Head of caudate nucleus (tissue), 42 donors: Measurements from ENCODE around the gene TBC1D17.

Experiments
- DNase-seq, 42 donors: peaks; one replicate each; pipeline versions ENCODE4 v3.0.0 to v3.0.0-alpha.2; 2020 to 2021; ENCODE audit warnings: mixed read lengths in 7 of 42
- intact Hi-C: fragments of 100-400 bp; cut with DNase I; formaldehyde crosslinking; loops from one replicate; pipeline ENCODE4 v1.15.0; 2022

Gene TBC1D17

GRCh38 chr19:49858088-49858985 is 19.2 kb upstream of the TBC1D17 start:
- peak in 32 of 42 donors; percentile 21 to 76 (median 58) for DNase-seq
- intact Hi-C loops: no loop called here

GRCh38 chr19:49859682-49860335 is 17.7 kb upstream of the TBC1D17 start:
- intact Hi-C loops: no loop called here
- DNase-seq: peak in 1 of 42 donors; percentile 1

GRCh38 chr19:49860336-49861102 is 17.0 kb upstream of the TBC1D17 start:
- no peak for DNase-seq
- intact Hi-C loops: no loop called here

- intact Hi-C loops: no loop called here
- DNase-seq: peak in 8 of 42 donors; percentile 23 to 55 (median 46)
Measured at GRCh38 chr19:49861107-49861506, 16.4 kb upstream of the TBC1D17 start.

GRCh38 chr19:49861541-49862378 is 15.7 kb upstream of the TBC1D17 start:
- intact Hi-C loops: no loop called here
- no peak for DNase-seq

GRCh38 chr19:49862391-49863253 is 14.9 kb upstream of the TBC1D17 start:
- no peak for DNase-seq
- intact Hi-C loops: no loop called here

GRCh38 chr19:49863254-49863934 is 14.1 kb upstream of the TBC1D17 start:
- intact Hi-C loops: no loop called here
- DNase-seq: no peak

- no peak for DNase-seq
- intact Hi-C loops: no loop called here
Measured at GRCh38 chr19:49863935-49864320, 13.6 kb upstream of the TBC1D17 start.

- no peak for DNase-seq
- intact Hi-C loops: no loop called here
Measured at GRCh38 chr19:49864890-49865289, 12.6 kb upstream of the TBC1D17 start.

GRCh38 chr19:49866933-49867782 is 10.3 kb upstream of the TBC1D17 start, which contains the start of gene PNKP:
Gene PNKP, minus strand, starts transcription at chr19:49867576. Its CDS starts 372 bp downstream, at chr19:49867204.
- intact Hi-C loops: no loop called here

GRCh38 chr19:49869009-49869483 is 8.5 kb upstream of the TBC1D17 start:
- no peak for DNase-seq
- intact Hi-C loops: no loop called here

More at GRCh38 chr19:49866933-49867782, 10.3 kb upstream of the TBC1D17 start, which contains the start of gene PNKP:
- DNase-seq: peak; percentile 85 to 97 (median 93)

- intact Hi-C loops: no loop called here
- DNase-seq: peak; percentile 92 to 99 (median 98)
Measured at GRCh38 chr19:49869484-49870308, 7.8 kb upstream of the TBC1D17 start.

- intact Hi-C loops: no loop called here
- no peak for DNase-seq
Measured at GRCh38 chr19:49870309-49870901, 7.1 kb upstream of the TBC1D17 start.

GRCh38 chr19:49871349-49871985 is 6.0 kb upstream of the TBC1D17 start:
- intact Hi-C loops: no loop called here
- no peak for DNase-seq
